HepG2 (cell line): ENCODE results near the gene AP3D1. TPM values are rescaled to one million over a fixed set of nuclear protein-coding genes. Genes with fewer than 3 reads are reported as not detected.
A peak's percentile ranks its signal among the peaks of the same experiment; 100 is the strongest.

Experiments used
- ATF7 ChIP-seq, 2 experiments: fragments of 450-650 bp in 1 of 2; sonication (generic) in 1 of 2; formaldehyde crosslinking in 1 of 2; IDR thresholded peaks; 2 replicates each; pipeline versions ENCODE4 v1.4.0 to v1.6.1; 2016 to 2020; ENCODE audit warnings: antibody characterized with exemption in 1 of 2, mild to moderate bottlenecking in 1 of 2, missing genetic modification reagents in 1 of 2
- GPN1 ChIP-seq: sonication (generic); formaldehyde crosslinking; IDR thresholded peaks from 2 replicates; pipeline ENCODE4 v1.5.1; 2020; ENCODE audit warnings: missing genetic modification reagents, borderline replicate concordance
- HNRNPLL ChIP-seq: fragments of 200-400 bp; formaldehyde crosslinking; IDR thresholded peaks from 2 replicates; pipeline ENCODE4 v1.6.1; 2017; ENCODE audit warnings: mild to moderate bottlenecking, low read depth, low read length; ENCODE audit not compliant: poor library complexity, severe bottlenecking
- KMT2A ChIP-seq: sonication (generic); formaldehyde crosslinking; IDR thresholded peaks from 2 replicates; pipeline ENCODE4 v1.4.0; 2020; ENCODE audit warnings: missing genetic modification reagents
- MATR3 ChIP-seq: sonication (generic); formaldehyde crosslinking; IDR thresholded peaks from 2 replicates; pipeline ENCODE4 v1.4.0; 2020; ENCODE audit warnings: missing genetic modification reagents
- MIER2 ChIP-seq: IDR thresholded peaks from 2 replicates; pipeline ENCODE4 v1.6.1; 2016; ENCODE audit warnings: missing biosample characterization, missing genetic modification reagents
- NCOA5 ChIP-seq: sonication (generic); formaldehyde crosslinking; IDR thresholded peaks from 2 replicates; pipeline ENCODE4 v1.4.0; 2020; ENCODE audit warnings: missing genetic modification reagents
- TFDP2 ChIP-seq: sonication (generic); formaldehyde crosslinking; IDR thresholded peaks from 2 replicates; pipeline ENCODE4 v1.4.0; 2020; ENCODE audit warnings: missing genetic modification reagents
- TMF1 ChIP-seq: sonication (generic); formaldehyde crosslinking; IDR thresholded peaks from 2 replicates; pipeline ENCODE4 v1.8.1; 2022; ENCODE audit warnings: low read depth, missing genetic modification reagents
- ZBTB40 ChIP-seq, 2 experiments: fragments of 450-650 bp in 1 of 2; sonication (generic) in 1 of 2; formaldehyde crosslinking in 1 of 2; IDR thresholded peaks; 2 replicates each; pipeline versions ENCODE4 v1.6.1 to v1.8.0; 2016 to 2022; ENCODE audit warnings: antibody characterized with exemption in 1 of 2, mild to moderate bottlenecking in 1 of 2, missing genetic modification reagents in 1 of 2
- ZNF224 ChIP-seq: sonication (generic); formaldehyde crosslinking; IDR thresholded peaks from 2 replicates; pipeline ENCODE4 v1.5.0; 2020; ENCODE audit warnings: mild to moderate bottlenecking, missing genetic modification reagents
- ZNF704 ChIP-seq: sonication (generic); formaldehyde crosslinking; IDR thresholded peaks from 2 replicates; pipeline ENCODE4 v1.8.1; 2023; ENCODE audit warnings: mild to moderate bottlenecking, inconsistent platforms, moderate library complexity, missing genetic modification reagents, borderline replicate concordance
- ZNF713 ChIP-seq: sonication (generic); formaldehyde crosslinking; IDR thresholded peaks from 2 replicates; pipeline ENCODE4 v1.4.0; 2020; ENCODE audit warnings: mild to moderate bottlenecking, missing genetic modification reagents
- ZNF83 ChIP-seq: sonication (generic); formaldehyde crosslinking; IDR thresholded peaks from 2 replicates; pipeline ENCODE4 v1.4.0; 2020; ENCODE audit warnings: missing genetic modification reagents, mild to moderate bottlenecking, borderline replicate concordance
- ZSCAN22 ChIP-seq: sonication (generic); formaldehyde crosslinking; IDR thresholded peaks from 2 replicates; pipeline ENCODE4 v1.4.0; 2020; ENCODE audit warnings: mild to moderate bottlenecking, missing genetic modification reagents
- polyA plus RNA-seq, 8 experiments: library from polyadenylated mRNA; depleted of rRNA in 3 of 8; stranded (reverse) in 7 of 8; unstranded in 1 of 8; fragments of >200 nt; fragmentation: Illumina TruSeq in 4 of 8; extraction: Trizol in 4 of 8; gene quantifications; 2 replicates each; pipeline versions ENCODE4 v1.2.1 to v1.2.3, GENCODE V29; 2011 to 2016; ENCODE audit warnings: low read depth in 4 of 8, missing spikeins in 1 of 8, mixed read lengths in 1 of 8; ENCODE audit not compliant: insufficient read depth in 1 of 8
- total RNA-seq, 5 experiments: library from RNA; depleted of rRNA; stranded (reverse); fragments of >200 nt; fragmentation: Illumina TruSeq; extraction: Trizol; gene quantifications; 2 replicates each; pipeline ENCODE4 v1.2.3, GENCODE V29; 2016; ENCODE audit warnings: low read depth in 1 of 5

The AP3D1 gene
- total and polyA plus RNA-seq, 2 of the 13 experiments (the other 11 are each of a cell fraction or from before 2014, with no cell fraction given), result 68.0 to 82.6 TPM

- TF ChIP-seq HNRNPLL, result no peak
- no peak for TF ChIP-seq ZNF704 (CRISPR knock-in tag)
- TF ChIP-seq KMT2A (CRISPR knock-in tag), result no peak; the same call in 1 of the 2 replicates
- TF ChIP-seq MATR3 (CRISPR knock-in tag), result no peak
- TF ChIP-seq NCOA5, result no peak
- no peak for TF ChIP-seq MIER2 (CRISPR knock-in tag)
- no peak for TF ChIP-seq GPN1 (CRISPR knock-in tag)
- no peak for TF ChIP-seq ZSCAN22
- no peak for TF ChIP-seq ZBTB40 (IDR thresholded peaks at IDR 0.05)
- TF ChIP-seq ZBTB40 (CRISPR knock-in tag; IDR thresholded peaks at IDR 0.05), result 0 out of 2 replicates have a peak, but pooled peaks have one; percentile 20
- no peak for TF ChIP-seq TFDP2 (CRISPR knock-in tag)
- TF ChIP-seq ZNF224 (CRISPR knock-in tag), result no peak
- TF ChIP-seq TMF1 (CRISPR knock-in tag), result no peak
- TF ChIP-seq ZNF713 (CRISPR knock-in tag), result no peak
- no peak for TF ChIP-seq ATF7 (IDR thresholded peaks at IDR 0.05)
- no peak for TF ChIP-seq ATF7 (CRISPR knock-in tag; IDR thresholded peaks at IDR 0.05)
- no peak for TF ChIP-seq ZNF83
Measured at GRCh38 chr19:2171349-2172145, 20.2 kb upstream of the AP3D1 start (continued).
